Coronary artery (tissue), 2 donors: ENCODE measurements around the gene ZFHX3.

Experiments
- DNase-seq: peaks from one replicate; pipeline ENCODE4 v3.0.0-alpha.2; 2017; ENCODE audit warnings: low spot score
- H3K27ac ChIP-seq, 2 donors: fragments of 200-600 bp; sonication (generic); one replicate each; pipeline ENCODE4 v1.5.1; 2016 to 2019
- H3K4me3 ChIP-seq: fragments of 200-600 bp; sonication (generic); 2 replicates; pipeline ENCODE4 v1.5.1; 2016; ENCODE audit warnings: mild to moderate bottlenecking, moderate library complexity
- TF ChIP-seq, protein P1 (sequence below): fragments of 200-600 bp; sonication (generic); IDR thresholded peaks from one replicate; pipeline ENCODE4 v1.5.1; 2019; ENCODE audit warnings: antibody characterized with exemption

Gene ZFHX3

DNA sequence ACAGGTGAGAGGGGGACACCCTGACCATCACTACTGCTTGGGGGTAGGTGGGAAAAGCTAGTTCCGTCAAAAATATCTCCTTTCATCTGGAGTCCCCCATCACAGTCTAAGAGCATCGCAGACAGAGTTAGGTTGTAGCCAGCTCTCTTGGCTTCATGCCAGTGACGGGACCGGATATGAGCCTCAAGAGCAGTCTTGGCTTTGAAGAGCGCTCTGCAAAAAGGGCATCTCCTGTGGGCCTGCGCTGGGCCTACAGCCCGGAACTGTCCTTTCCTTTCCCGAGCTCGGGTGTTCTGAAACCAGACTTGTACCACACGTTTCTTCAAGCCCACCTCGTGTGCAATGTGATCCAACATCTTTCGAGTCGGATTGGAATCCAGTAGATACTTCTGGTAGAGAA is 253.6 kb downstream of the ZFHX3 start:
- TF ChIP-seq, protein P1, sequence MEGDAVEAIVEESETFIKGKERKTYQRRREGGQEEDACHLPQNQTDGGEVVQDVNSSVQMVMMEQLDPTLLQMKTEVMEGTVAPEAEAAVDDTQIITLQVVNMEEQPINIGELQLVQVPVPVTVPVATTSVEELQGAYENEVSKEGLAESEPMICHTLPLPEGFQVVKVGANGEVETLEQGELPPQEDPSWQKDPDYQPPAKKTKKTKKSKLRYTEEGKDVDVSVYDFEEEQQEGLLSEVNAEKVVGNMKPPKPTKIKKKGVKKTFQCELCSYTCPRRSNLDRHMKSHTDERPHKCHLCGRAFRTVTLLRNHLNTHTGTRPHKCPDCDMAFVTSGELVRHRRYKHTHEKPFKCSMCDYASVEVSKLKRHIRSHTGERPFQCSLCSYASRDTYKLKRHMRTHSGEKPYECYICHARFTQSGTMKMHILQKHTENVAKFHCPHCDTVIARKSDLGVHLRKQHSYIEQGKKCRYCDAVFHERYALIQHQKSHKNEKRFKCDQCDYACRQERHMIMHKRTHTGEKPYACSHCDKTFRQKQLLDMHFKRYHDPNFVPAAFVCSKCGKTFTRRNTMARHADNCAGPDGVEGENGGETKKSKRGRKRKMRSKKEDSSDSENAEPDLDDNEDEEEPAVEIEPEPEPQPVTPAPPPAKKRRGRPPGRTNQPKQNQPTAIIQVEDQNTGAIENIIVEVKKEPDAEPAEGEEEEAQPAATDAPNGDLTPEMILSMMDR = no peak
- DNase-seq = no peak
- H3K27ac ChIP-seq = no peak overlapping the region

DNA sequence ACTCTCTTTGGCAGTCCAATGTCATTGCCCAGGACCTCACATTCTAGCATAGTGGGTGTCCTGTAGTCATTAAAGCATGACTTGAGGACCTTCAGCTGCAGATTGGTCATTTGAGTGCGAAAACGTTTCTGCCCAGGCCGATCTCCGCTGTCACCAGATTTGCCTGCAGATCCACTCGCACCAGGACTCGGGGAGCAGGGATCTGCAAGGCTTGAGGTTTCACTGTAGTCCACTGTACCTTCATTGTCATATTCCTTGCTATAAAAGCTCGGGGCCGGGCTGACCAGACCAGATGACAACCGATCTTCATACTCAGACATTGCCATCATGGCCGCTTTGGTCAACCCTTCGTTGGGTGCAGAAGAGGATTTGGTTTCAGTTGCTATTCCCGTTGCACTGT is 254.2 kb downstream of the ZFHX3 start:
- no peak for DNase-seq
- Histone ChIP-seq H3K4me3 (no peak overlapping the region), H3K27ac (no peak overlapping the region)
- TF ChIP-seq, protein P1 = no peak

More for the DNA sequence above, 253.6 kb downstream of the ZFHX3 start:
- no peak overlapping the region for H3K4me3 ChIP-seq

DNA sequence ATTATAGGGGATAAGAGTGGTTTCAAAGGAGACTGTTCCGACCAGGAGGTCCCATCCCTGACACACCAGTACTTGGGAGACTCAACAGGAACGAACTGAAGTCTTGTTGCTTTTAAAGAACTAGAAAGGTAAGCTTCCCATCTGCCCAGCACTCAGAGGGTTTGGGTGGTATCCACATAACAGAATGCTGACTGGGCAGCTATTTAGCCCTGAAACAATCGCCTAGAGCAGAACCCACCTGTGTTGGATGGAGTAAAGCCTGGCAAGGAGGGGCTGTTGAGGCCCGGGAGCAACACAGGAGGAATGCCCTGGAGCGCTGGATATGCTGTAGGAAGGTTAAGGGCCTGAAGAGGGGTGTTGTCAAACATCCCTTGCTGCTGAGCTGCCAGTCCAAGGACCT is 254.9 kb downstream of the ZFHX3 start:
- no peak for DNase-seq
- Histone ChIP-seq H3K27ac (no peak overlapping the region), H3K4me3 (no peak overlapping the region)
- TF ChIP-seq, protein P1 = no peak

DNA sequence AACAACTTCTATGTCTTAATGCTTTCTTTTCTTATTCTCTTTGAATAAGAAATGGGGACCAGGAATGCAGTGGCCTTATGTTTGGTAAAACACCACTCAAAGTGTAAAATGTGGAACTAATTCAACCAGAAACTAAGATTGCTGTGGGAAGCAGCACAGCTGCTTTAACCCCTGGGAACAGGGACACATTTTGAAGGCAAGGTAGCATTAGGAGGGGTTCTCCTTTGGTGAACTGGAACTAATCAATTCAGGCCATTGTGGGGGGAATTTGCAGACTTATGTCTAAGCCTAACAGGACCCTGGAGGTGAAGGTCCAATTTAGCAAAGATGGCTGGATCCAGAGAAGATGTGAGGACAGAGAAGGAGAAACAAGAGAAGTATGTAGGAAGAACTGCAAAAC is 256.1 kb downstream of the ZFHX3 start:
- TF ChIP-seq, protein P1 = no peak

DNA sequence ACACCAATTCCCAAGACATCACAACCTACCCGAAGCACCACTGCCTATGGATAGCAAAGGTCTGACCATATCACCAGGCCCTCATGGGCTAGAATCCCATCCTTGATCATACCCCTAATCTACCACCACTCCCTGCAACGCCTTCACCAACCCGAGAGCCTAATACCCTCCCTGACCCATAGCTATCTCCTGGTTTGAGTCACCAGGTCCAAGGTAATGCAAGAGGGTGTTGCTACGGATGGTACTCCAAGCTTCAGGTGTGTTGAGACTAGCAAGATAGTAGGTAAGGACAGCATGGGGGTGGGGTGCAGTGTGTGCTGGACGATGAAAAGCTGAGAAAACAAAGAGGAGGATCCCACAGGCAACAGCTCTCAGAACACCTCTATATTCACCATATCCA is 258.0 kb downstream of the ZFHX3 start:
- no peak overlapping the region for H3K27ac ChIP-seq
- TF ChIP-seq, protein P1 = no peak
- H3K4me3 ChIP-seq = no peak overlapping the region
- DNase-seq = no peak

More for the DNA sequence above, 256.1 kb downstream of the ZFHX3 start:
- H3K27ac ChIP-seq = no peak overlapping the region
- no peak overlapping the region for H3K4me3 ChIP-seq
- no peak for DNase-seq

DNA sequence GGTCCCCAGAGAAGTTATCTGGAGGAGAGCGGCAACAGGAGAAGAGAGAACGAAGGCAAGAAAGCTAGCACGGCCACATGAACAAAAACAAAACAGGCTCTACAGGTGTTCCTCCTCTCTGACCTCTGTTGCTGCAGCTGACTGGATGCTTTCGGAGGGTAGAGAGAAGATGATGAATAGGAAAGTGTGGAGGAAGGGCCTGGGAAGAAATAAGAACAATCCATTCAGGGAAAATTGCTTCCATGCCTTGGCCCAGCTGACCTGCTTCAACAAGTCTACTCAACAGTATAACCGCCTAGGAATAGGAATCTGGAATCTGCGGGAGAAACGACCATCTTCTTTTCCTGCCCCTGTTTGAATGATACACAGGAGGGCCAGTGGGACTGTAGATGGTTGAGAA is 258.5 kb downstream of the ZFHX3 start:
- no peak for DNase-seq
- peak overlapping the region; percentile 84 to 91 for H3K27ac ChIP-seq

GRCh38 chr16:72788269-72788809 is 259.6 kb downstream of the ZFHX3 start:
- DNase-seq = no peak
- Histone ChIP-seq H3K4me3 (peak overlapping the region; percentile 65), H3K27ac (peak overlapping the region; percentile 84 to 91)
- TF ChIP-seq, protein P1 = no peak

More for the DNA sequence above, 258.5 kb downstream of the ZFHX3 start:
- TF ChIP-seq, protein P1 = no peak
- no peak overlapping the region for H3K4me3 ChIP-seq
